A549 (cell line): Measurements from ENCODE around the gene TMEM121. TPM values are rescaled to one million over a fixed set of nuclear protein-coding genes. Genes with fewer than 3 reads are reported as not detected.

Experiments
- ATAC-seq, 2 experiments: fragments of 200-7000 bp in 1 of 2; fragments of >200 bp in 1 of 2; cut with Nextera tagmentation in 1 of 2; cut with Tn5 transposase in 1 of 2; 3 replicates each; pipeline versions ENCODE4 v1.8.0 to v1.9.1; 2018 to 2020; ENCODE audit warnings: mild to moderate bottlenecking in 1 of 2, moderate library complexity in 1 of 2
- CTCF ChIA-PET: fragments of 300-600 bp; sonication (Branson Sonifier 250); formaldehyde crosslinking; extraction: SDS; loops from one replicate; lab custom pipeline; 2021; ENCODE audit warnings: antibody characterized with exemption, inconsistent platforms; lab: Yijun Ruan, JAX
- POLR2A ChIA-PET: fragments of 350-600 bp; formaldehyde crosslinking; extraction: SDS; loops from one replicate; lab custom pipeline; 2021; ENCODE audit warnings: antibody characterized with exemption, inconsistent platforms; lab: Yijun Ruan, JAX
- DNase-seq, 2 experiments: peaks; one replicate each; pipeline versions ENCODE4 v3.0.0 to v3.0.0-alpha.2; 2011 to 2016; ENCODE audit warnings: low read depth in 1 of 2, low spot score in 1 of 2
- FAIRE-seq: peaks from 2 replicates; lab custom pipeline; 2011; peaks lifted over from hg19 to GRCh38; lab: Jason Lieb, UNC
- H3K27ac ChIP-seq, 2 experiments: fragments of >200 bp; sonication (Bioruptor Twin); formaldehyde crosslinking; 3 replicates each; pipeline ENCODE4 v1.5.1; 2016 to 2017
- H3K4me1 ChIP-seq: fragments of >200 bp; sonication (Bioruptor Twin); formaldehyde crosslinking; 3 replicates; pipeline ENCODE4 v1.6.1; 2016
- H3K4me2 ChIP-seq: fragments of >200 bp; sonication (Bioruptor Twin); formaldehyde crosslinking; 3 replicates; pipeline ENCODE4 v1.6.1; 2016
- H3K4me3 ChIP-seq: fragments of >200 bp; sonication (Bioruptor Twin); formaldehyde crosslinking; 3 replicates; pipeline ENCODE4 v1.5.1; 2016
- H3K9me3 ChIP-seq: fragments of >200 bp; sonication (Bioruptor Twin); formaldehyde crosslinking; 3 replicates; pipeline ENCODE4 v1.6.1; 2016
- BHLHE40 ChIP-seq: IDR thresholded peaks from 2 replicates; pipeline ENCODE4 v1.6.1; 2012; ENCODE audit warnings: low read depth, low read length, inconsistent platforms
- CBX2 ChIP-seq: fragments of 200-600 bp; sonication (generic); IDR thresholded peaks from 2 replicates; pipeline ENCODE4 v1.6.1; 2016; ENCODE audit warnings: low read depth, mild to moderate bottlenecking, borderline replicate concordance
- CEBPB ChIP-seq, 2 experiments: fragments of >200 bp in 1 of 2; sonication (Bioruptor Twin) in 1 of 2; formaldehyde crosslinking in 1 of 2; IDR thresholded peaks; 2 replicates each; pipeline ENCODE4 v1.6.1; 2012 to 2016
- EHMT2 ChIP-seq: fragments of 200-600 bp; sonication (generic); IDR thresholded peaks from 2 replicates; pipeline ENCODE4 v1.6.1; 2016; ENCODE audit warnings: antibody characterized with exemption, low read depth, mild to moderate bottlenecking, moderate library complexity
- EP300 ChIP-seq, 2 experiments: fragments of >200 bp; sonication (Bioruptor Twin); formaldehyde crosslinking; IDR thresholded peaks; 2 replicates in 1 of 2; 3 replicates in 1 of 2; pipeline ENCODE4 v1.6.1; 2016 to 2017
- FOSB ChIP-seq: fragments of 250-450 bp; sonication (Bioruptor Pico); IDR thresholded peaks from 2 replicates; pipeline ENCODE4 v1.5.0; 2020; ENCODE audit warnings: mild to moderate bottlenecking, moderate library complexity
- FOSL2 ChIP-seq, 2 experiments: fragments of 450-650 bp in 1 of 2; fragments of >200 bp in 1 of 2; sonication (Bioruptor Twin) in 1 of 2; formaldehyde crosslinking; IDR thresholded peaks; 2 replicates each; pipeline versions ENCODE4 v1.5.0 to v1.6.1; 2016 to 2020; ENCODE audit warnings: mild to moderate bottlenecking in 1 of 2, moderate library complexity in 1 of 2
- FOXS1 ChIP-seq: fragments of 250-450 bp; sonication (Bioruptor Pico); IDR thresholded peaks from 2 replicates; pipeline ENCODE4 v1.5.0; 2020; ENCODE audit warnings: mild to moderate bottlenecking, moderate library complexity
- GATA3 ChIP-seq: IDR thresholded peaks from 2 replicates; pipeline ENCODE4 v1.6.1; 2012; ENCODE audit warnings: borderline replicate concordance
- HDAC2 ChIP-seq: fragments of 200-600 bp; sonication (generic); IDR thresholded peaks from 2 replicates; pipeline ENCODE4 v1.6.1; 2016
- HEYL ChIP-seq: fragments of 250-450 bp; sonication (Bioruptor Pico); IDR thresholded peaks from 2 replicates; pipeline ENCODE4 v1.8.0; 2021; ENCODE audit warnings: mild to moderate bottlenecking, moderate library complexity
- HOXB13 ChIP-seq: fragments of 250-450 bp; sonication (Bioruptor Pico); IDR thresholded peaks from 2 replicates; pipeline ENCODE4 v1.5.0; 2020; ENCODE audit warnings: low read depth, mild to moderate bottlenecking, moderate library complexity
- HOXB5 ChIP-seq: fragments of 250-450 bp; sonication (Bioruptor Pico); IDR thresholded peaks from 2 replicates; pipeline ENCODE4 v1.5.0; 2020; ENCODE audit warnings: mild to moderate bottlenecking, moderate library complexity
- JUNB ChIP-seq: fragments of >200 bp; sonication (Bioruptor Twin); formaldehyde crosslinking; IDR thresholded peaks from 2 replicates; pipeline ENCODE4 v1.6.1; 2016
- KDM1A ChIP-seq: fragments of 200-600 bp; sonication (generic); IDR thresholded peaks from 2 replicates; pipeline ENCODE4 v1.6.1; 2016; ENCODE audit warnings: low read depth, mild to moderate bottlenecking
- KDM5A ChIP-seq: fragments of 200-600 bp; sonication (generic); IDR thresholded peaks from 2 replicates; pipeline ENCODE4 v1.6.1; 2016; ENCODE audit warnings: antibody characterized with exemption, mild to moderate bottlenecking
- MYC ChIP-seq: IDR thresholded peaks from 2 replicates; pipeline ENCODE4 v1.6.1; 2012; ENCODE audit warnings: mild to moderate bottlenecking, inconsistent platforms, low read length, improper control_type of control experiment, borderline replicate concordance
- NFE2L2 ChIP-seq: fragments of 150-350 bp; conservative IDR thresholded peaks from 2 replicates; pipeline ENCODE4 v1.6.1; 2014; ENCODE audit warnings: low read length
- NPAS2 ChIP-seq: fragments of 250-450 bp; sonication (Bioruptor Pico); IDR thresholded peaks from 2 replicates; pipeline ENCODE4 v1.8.0; 2022; ENCODE audit warnings: mild to moderate bottlenecking, moderate library complexity, borderline replicate concordance
- NR3C1 ChIP-seq: fragments of >200 bp; sonication (Bioruptor Twin); formaldehyde crosslinking; IDR thresholded peaks from 3 replicates; pipeline ENCODE4 v1.6.1; 2017
- PHF8 ChIP-seq: fragments of 200-600 bp; sonication (generic); IDR thresholded peaks from 2 replicates; pipeline ENCODE4 v1.6.1; 2016; ENCODE audit warnings: low read depth, mild to moderate bottlenecking, antibody characterized with exemption, moderate library complexity, borderline replicate concordance
- POLR2AphosphoS2 ChIP-seq: conservative IDR thresholded peaks from 2 replicates; pipeline ENCODE4 v1.6.1; 2012; ENCODE audit warnings: low read length, improper control_type of control experiment, inconsistent platforms
- RARB ChIP-seq: fragments of 250-450 bp; sonication (Bioruptor Pico); IDR thresholded peaks from 2 replicates; pipeline ENCODE4 v1.8.0; 2021; ENCODE audit warnings: mild to moderate bottlenecking, moderate library complexity
- RFX5 ChIP-seq: fragments of 450-650 bp; IDR thresholded peaks from 2 replicates; pipeline ENCODE4 v1.7.1; 2014; ENCODE audit warnings: antibody characterized with exemption, mild to moderate bottlenecking, moderate library complexity
- SMC3 ChIP-seq: fragments of >200 bp; sonication (Bioruptor Twin); formaldehyde crosslinking; IDR thresholded peaks from 3 replicates; pipeline ENCODE4 v1.6.1; 2018; ENCODE audit warnings: inconsistent platforms
- SREBF2 ChIP-seq: fragments of 450-650 bp; IDR thresholded peaks from 2 replicates; pipeline ENCODE4 v1.6.1; 2014; ENCODE audit warnings: mild to moderate bottlenecking, moderate library complexity
- TP53 ChIP-seq: fragments of 250-450 bp; sonication (Bioruptor Pico); IDR thresholded peaks from 2 replicates; pipeline ENCODE4 v1.5.0; 2021; ENCODE audit warnings: mild to moderate bottlenecking, moderate library complexity
- ZFP36 ChIP-seq: fragments of 450-650 bp; IDR thresholded peaks from 2 replicates; pipeline ENCODE4 v1.6.1; 2014; ENCODE audit warnings: borderline replicate concordance; ENCODE audit not compliant: partially characterized antibody
- WGBS: methylation state at CpG from one replicate; pipeline ENCODE4 v1.1.6; 2017; ENCODE audit errors: missing lambda C conversion rate; 5-methylcytosine and 5-hydroxymethylcytosine counted together
- polyA plus RNA-seq, 4 experiments: library from polyadenylated mRNA; depleted of rRNA in 3 of 4; stranded (reverse); fragments of >200 nt; fragmentation: RNase III in 1 of 4; extraction: RNeasy Plus Mini Kit Qiagen cat#74134 plus additional on column Dnase treatment in 1 of 4; gene quantifications; 2 replicates in 3 of 4; 3 replicates in 1 of 4; pipeline ENCODE4 v1.2.3, GENCODE V29; 2011 to 2017
- TF ChIP-seq, protein P1 (sequence below): fragments of 200-600 bp; sonication (generic); IDR thresholded peaks from 2 replicates; pipeline ENCODE4 v1.6.1; 2016; ENCODE audit warnings: antibody characterized with exemption, mild to moderate bottlenecking, moderate library complexity
- TF ChIP-seq, protein P2 (sequence below): IDR thresholded peaks from 2 replicates; pipeline ENCODE4 v1.6.1; 2012; ENCODE audit warnings: low read depth, borderline replicate concordance
- TF ChIP-seq, protein P3 (sequence below): fragments of 250-450 bp; sonication (Bioruptor Pico); IDR thresholded peaks from 2 replicates; pipeline ENCODE4 v1.5.0; 2020; ENCODE audit warnings: low read depth, mild to moderate bottlenecking, moderate library complexity
- TF ChIP-seq, protein P4 (sequence below): fragments of 450-650 bp; IDR thresholded peaks from 2 replicates; pipeline ENCODE4 v1.6.1; 2014; ENCODE audit warnings: antibody characterized with exemption
- TF ChIP-seq, protein P5 (sequence below): IDR thresholded peaks from 2 replicates; pipeline ENCODE4 v1.6.1; 2012
- TF ChIP-seq, protein P6 (sequence below): fragments of >200 bp; sonication (Bioruptor Twin); formaldehyde crosslinking; IDR thresholded peaks from 2 replicates; pipeline ENCODE4 v1.6.1; 2016

The TMEM121 gene
- polyA plus RNA-seq, 2 of the 4 experiments (the other 2 are of a cell fraction), result 2.3 to 5.7 TPM

DNA sequence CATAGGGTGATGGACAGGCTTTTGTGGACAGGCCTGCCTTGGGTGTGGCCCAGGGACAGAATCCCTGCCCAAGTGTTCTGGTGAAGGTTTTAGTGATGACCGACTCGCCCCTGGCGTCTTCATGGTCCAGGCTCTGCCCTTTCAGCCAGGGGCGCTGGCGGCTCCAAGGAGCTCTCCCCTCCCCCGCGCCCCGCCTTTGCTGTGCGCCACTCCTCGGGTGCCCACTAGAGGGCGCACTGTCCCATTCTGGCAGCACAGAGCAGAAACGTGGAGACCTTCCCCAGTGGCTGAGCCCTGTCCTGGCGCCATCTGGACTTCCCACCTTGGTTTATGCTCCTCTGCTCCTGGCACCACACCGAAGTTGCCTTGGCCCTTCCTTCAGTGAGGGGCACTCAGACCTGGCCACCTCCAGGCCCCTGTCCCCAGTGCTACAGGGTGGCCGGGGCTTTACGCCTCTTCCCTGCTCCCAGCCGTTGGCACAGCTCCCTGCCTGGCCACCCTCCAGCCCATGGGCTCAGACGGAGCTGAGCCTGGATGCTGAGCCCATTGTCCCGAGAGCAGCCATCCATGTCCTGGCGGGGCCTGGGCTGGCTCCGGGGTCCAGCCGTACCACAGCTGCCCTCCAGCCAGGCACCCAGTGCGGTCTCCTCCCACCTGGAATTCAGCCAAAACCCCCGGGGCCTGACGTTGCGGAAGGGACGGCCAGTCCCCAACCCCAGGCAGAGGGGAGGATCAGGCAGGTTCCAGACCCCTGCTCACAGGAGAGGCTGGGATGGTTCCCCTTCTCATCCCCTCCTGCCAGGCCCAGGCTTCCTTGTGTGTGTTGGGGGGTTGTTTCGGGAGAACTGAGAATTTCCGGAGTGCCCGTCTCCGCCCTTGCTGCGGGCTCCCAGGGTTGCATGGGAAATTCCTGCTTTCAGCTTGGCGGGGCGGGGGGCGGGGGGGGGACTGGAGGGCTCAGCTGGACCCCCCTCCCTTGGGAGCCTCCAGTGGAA, 45.3 kb upstream of the TMEM121 start:
- ChIA-PET POLR2A (interaction anchor here (0.6 to 2.7 kb wide), 14 partner anchors 9 to 180 kb away, joined by 3 to 81 read pairs (median 4); partner anchors contain the start of gene BRF1), CTCF (interaction anchor here (0.6 to 8.1 kb wide), 50 partner anchors 8 to 463 kb away, joined by 3 to 132 read pairs (median 5); partner anchors contain the start of genes TEDC1 and TMEM121)
- Histone ChIP-seq H3K9me3 (no peaks in the 10 kb centered on the region), H3K4me3 (peak overlapping the region; percentile 48), H3K27ac (peak overlapping the region; percentile 99 to 100), H3K4me2 (peak overlapping the region; percentile 99), H3K4me1 (peaks cover 90% of the 10 kb centered on the region)
- WGBS, result 3% methylated on average over 13 of the region's 35 CpGs
- DNase-seq, result peak; percentile 86 to 95
- peak; percentile 41 to 70 for ATAC-seq
- peak; percentile 7 for FAIRE-seq
- TF ChIP-seq SREBF2 (no peak), SMC3 (peak; percentile 76), CBX2 (no peak), NPAS2 (no peak), EHMT2 (no peak), HDAC2 (no peak), ZFP36 (no peak), TP53 (peak; percentile 77; the same call in 1 of the 2 replicates), BHLHE40 (no peak), KDM1A (no peak), FOSB (CRISPR knock-in tag) (peak; percentile 73), FOSL2 (IDR thresholded peaks at IDR 0.05) (no peak), FOSL2 (CRISPR knock-in tag; IDR thresholded peaks at IDR 0.05) (no peak), PHF8 (peak; percentile 42; the same call in 1 of the 2 replicates), NR3C1 (no peak), GATA3 (0 out of 2 replicates have a peak, but pooled peaks have one; percentile 33), HOXB5 (CRISPR knock-in tag) (peak; percentile 80), FOXS1 (CRISPR knock-in tag) (no peak), RFX5 (no peak), EP300 (IDR thresholded peaks at IDR 0.05) (no peak), RARB (CRISPR knock-in tag) (no peak; the same call in 1 of the 2 replicates), POLR2AphosphoS2 (no peak; the same call in 1 of the 2 replicates), CEBPB (IDR thresholded peaks at IDR 0.05) (no peak), KDM5A (no peak), MYC (peak; percentile 87), JUNB (no peak), HEYL (CRISPR knock-in tag) (no peak), NFE2L2 (no peak), HOXB13 (peak; percentile 52; the same call in 1 of the 2 replicates)
- TF ChIP-seq, protein P1, sequence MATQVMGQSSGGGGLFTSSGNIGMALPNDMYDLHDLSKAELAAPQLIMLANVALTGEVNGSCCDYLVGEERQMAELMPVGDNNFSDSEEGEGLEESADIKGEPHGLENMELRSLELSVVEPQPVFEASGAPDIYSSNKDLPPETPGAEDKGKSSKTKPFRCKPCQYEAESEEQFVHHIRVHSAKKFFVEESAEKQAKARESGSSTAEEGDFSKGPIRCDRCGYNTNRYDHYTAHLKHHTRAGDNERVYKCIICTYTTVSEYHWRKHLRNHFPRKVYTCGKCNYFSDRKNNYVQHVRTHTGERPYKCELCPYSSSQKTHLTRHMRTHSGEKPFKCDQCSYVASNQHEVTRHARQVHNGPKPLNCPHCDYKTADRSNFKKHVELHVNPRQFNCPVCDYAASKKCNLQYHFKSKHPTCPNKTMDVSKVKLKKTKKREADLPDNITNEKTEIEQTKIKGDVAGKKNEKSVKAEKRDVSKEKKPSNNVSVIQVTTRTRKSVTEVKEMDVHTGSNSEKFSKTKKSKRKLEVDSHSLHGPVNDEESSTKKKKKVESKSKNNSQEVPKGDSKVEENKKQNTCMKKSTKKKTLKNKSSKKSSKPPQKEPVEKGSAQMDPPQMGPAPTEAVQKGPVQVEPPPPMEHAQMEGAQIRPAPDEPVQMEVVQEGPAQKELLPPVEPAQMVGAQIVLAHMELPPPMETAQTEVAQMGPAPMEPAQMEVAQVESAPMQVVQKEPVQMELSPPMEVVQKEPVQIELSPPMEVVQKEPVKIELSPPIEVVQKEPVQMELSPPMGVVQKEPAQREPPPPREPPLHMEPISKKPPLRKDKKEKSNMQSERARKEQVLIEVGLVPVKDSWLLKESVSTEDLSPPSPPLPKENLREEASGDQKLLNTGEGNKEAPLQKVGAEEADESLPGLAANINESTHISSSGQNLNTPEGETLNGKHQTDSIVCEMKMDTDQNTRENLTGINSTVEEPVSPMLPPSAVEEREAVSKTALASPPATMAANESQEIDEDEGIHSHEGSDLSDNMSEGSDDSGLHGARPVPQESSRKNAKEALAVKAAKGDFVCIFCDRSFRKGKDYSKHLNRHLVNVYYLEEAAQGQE, result peak; percentile 33; the same call in 1 of the 2 replicates
- TF ChIP-seq, protein P2, sequence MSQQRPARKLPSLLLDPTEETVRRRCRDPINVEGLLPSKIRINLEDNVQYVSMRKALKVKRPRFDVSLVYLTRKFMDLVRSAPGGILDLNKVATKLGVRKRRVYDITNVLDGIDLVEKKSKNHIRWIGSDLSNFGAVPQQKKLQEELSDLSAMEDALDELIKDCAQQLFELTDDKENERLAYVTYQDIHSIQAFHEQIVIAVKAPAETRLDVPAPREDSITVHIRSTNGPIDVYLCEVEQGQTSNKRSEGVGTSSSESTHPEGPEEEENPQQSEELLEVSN, result peak; percentile 30; the same call in 1 of the 2 replicates
- TF ChIP-seq, protein P3, sequence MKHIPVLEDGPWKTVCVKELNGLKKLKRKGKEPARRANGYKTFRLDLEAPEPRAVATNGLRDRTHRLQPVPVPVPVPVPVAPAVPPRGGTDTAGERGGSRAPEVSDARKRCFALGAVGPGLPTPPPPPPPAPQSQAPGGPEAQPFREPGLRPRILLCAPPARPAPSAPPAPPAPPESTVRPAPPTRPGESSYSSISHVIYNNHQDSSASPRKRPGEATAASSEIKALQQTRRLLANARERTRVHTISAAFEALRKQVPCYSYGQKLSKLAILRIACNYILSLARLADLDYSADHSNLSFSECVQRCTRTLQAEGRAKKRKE (CRISPR knock-in tag), result peak; percentile 55; the same call in 1 of the 2 replicates
- TF ChIP-seq, protein P4, sequence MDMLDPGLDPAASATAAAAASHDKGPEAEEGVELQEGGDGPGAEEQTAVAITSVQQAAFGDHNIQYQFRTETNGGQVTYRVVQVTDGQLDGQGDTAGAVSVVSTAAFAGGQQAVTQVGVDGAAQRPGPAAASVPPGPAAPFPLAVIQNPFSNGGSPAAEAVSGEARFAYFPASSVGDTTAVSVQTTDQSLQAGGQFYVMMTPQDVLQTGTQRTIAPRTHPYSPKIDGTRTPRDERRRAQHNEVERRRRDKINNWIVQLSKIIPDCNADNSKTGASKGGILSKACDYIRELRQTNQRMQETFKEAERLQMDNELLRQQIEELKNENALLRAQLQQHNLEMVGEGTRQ, result no peak
- TF ChIP-seq, protein P5, sequence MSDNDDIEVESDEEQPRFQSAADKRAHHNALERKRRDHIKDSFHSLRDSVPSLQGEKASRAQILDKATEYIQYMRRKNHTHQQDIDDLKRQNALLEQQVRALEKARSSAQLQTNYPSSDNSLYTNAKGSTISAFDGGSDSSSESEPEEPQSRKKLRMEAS, result peak; percentile 91
- TF ChIP-seq, protein P6, sequence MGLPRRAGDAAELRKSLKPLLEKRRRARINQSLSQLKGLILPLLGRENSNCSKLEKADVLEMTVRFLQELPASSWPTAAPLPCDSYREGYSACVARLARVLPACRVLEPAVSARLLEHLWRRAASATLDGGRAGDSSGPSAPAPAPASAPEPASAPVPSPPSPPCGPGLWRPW, result no peak
